Fibroblast of villous mesenchyme (primary cell): Measurements from ENCODE around the gene TMEM86B. TPM values are rescaled to one million over a fixed set of nuclear protein-coding genes. Genes with fewer than 3 reads are reported as not detected.

Source experiments
- DNase-seq: peaks from one replicate; pipeline ENCODE4 v3.0.0-alpha.2; 2010; ENCODE audit warnings: low read depth
- H3K4me3 ChIP-seq: 2 replicates; pipeline ENCODE4 v1.5.1; 2011; ENCODE audit warnings: low read depth, mild to moderate bottlenecking, low read length
- total RNA-seq: library from RNA; depleted of rRNA; stranded (reverse); fragments of >200 nt; gene quantifications from 2 replicates; pipeline ENCODE4 v1.2.3, GENCODE V29; 2012
- TF ChIP-seq, protein P1 (sequence below): IDR thresholded peaks from 2 replicates; pipeline ENCODE4 v1.5.1; 2012; ENCODE audit warnings: low read depth, mild to moderate bottlenecking, low read length; ENCODE audit not compliant: insufficient read depth

Gene TMEM86B
- total RNA-seq, 1 donor = 1.7 TPM

DNA sequence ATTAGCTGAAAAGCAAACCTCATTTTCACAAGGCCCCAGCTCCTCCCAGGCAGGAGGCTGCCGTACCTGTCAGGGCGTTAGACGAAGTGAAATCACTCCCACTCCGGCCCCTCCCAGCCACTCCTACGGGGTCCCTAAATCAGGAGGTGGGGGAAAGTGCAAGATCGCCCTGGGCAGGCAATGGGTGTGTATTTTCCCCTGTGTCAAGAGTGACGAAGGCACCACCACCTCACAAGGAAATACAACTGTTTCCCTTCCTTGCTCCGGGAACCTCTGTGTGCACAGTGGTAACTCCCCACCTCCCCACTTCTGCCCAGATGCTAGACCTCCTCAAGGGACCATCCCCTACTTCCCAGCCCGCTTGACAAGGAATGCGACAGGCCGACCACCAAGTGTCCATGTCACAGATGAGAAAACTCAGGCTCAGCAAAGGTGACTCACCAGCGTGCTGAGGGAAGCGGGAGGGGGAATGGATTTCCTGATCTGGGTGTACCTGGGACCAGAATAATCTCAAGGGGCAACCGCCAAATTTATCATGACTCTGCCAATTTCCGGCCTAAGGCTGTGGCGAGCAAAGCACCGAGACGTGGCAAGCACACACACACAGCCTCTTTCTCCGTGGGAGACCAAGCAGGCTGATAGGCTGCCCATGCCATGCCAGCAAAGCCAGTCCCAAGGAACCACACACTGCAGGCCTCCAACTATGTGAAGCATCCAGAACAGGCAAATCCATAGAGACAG is 22.9 kb upstream of the TMEM86B start:
- no peak for DNase-seq
- TF ChIP-seq, protein P1, sequence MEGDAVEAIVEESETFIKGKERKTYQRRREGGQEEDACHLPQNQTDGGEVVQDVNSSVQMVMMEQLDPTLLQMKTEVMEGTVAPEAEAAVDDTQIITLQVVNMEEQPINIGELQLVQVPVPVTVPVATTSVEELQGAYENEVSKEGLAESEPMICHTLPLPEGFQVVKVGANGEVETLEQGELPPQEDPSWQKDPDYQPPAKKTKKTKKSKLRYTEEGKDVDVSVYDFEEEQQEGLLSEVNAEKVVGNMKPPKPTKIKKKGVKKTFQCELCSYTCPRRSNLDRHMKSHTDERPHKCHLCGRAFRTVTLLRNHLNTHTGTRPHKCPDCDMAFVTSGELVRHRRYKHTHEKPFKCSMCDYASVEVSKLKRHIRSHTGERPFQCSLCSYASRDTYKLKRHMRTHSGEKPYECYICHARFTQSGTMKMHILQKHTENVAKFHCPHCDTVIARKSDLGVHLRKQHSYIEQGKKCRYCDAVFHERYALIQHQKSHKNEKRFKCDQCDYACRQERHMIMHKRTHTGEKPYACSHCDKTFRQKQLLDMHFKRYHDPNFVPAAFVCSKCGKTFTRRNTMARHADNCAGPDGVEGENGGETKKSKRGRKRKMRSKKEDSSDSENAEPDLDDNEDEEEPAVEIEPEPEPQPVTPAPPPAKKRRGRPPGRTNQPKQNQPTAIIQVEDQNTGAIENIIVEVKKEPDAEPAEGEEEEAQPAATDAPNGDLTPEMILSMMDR = no peak
- no peak overlapping the region for H3K4me3 ChIP-seq

DNA sequence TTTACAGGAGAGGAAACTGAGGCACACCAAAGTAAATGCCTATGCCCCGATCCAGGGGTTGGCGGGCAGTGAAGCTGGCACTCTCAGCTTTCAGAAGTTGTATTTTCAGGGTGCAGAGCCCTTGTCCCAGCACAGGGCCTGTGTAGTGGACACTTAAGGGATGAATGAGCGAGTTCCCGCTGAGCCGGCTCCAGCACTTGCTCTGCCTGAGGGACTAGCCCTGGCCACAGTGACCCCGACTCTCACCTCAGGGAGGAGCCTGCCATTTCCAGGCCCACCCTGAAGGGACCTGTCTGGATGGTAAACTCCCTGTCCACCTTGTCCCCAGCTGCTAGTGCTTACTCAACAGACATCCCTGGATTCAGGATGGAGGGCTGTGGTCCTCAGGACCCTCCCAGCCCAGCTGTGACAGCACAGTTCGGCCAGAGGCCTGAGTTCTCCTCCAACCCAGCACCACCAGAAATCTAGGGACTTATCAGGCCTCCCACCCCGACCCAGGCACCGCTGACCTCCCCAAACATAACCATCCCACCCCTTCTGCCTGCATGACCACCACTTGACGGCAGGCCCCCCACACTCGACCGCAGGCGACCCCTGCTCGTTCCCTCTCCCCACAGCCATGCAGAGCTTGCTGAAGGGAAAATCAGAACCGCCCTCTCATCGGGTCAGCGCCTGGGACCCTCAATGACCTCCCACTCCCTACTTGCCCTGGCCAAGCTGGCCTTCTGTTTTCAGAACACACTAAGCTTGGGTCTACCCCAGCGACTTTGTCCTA is 21.9 kb upstream of the TMEM86B start:
- TF ChIP-seq, protein P1 = no peak
- no peak overlapping the region for H3K4me3 ChIP-seq
- no peak for DNase-seq

DNA sequence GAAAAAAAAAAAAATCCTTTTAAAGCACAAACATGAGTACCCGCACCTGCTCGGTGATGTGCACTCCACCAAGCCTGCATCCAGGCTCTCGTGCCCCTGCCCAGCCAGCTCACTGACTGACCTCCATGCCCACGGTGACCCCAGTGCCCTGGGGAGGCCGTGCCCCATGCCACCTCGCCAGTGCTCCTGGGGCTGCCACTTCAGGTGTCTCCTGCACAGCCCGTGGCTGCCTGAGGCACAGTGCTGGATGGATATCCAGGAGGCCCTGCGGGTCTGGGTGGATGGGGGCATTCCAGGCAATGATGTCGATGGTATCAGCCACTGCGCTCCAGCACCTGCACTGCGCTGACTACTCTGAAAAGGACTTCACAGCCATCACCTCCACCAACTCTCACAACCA is 21.3 kb upstream of the TMEM86B start:
- H3K4me3 ChIP-seq = no peak overlapping the region
- DNase-seq = no peak
- TF ChIP-seq, protein P1 = no peak

DNA sequence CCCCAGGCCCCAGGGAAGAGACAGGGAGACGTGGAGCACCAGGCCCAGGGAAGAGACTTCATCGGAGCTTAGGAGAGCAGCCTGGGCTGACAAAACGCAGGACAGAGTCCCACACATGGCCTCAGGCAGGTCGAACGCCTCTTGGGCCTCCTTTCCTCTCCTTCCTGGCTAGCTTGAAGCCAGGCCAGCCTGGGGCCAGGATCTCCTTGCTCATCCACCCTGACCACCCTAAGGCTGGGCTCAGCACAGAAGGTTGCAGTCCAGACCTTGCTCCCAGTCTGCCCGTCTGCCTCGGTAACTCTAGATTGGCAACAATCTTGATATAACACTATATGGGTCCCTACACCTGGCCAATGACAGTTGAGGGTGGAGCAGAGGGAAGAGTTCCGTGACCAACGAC is 20.1 kb upstream of the TMEM86B start:
- H3K4me3 ChIP-seq = no peak overlapping the region
- no peak for DNase-seq
- TF ChIP-seq, protein P1 = no peak

DNA sequence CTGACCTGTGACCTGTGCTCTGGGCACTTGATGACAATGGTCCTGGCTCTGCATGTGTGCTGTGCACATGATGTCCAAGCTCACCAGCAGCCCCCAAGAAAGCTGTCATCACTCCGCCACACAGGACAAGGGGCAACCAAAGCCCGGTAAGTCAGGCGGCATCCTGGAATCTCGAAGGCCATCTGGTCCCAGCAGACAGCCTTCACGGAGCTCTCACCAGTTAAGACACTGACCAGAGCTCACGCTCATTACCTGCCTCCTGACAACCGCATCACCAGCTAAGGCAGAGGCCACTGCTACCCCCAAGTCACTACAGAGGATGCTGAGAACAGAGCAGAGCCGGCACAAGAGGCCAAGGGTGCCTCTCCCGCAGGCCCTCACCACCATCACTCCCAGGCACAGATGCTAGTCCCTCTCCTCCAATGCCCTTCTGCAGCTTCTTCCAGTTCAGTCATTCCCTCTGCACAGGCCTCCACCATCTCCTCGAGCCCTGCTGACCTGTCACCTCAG is 19.7 kb upstream of the TMEM86B start:
- TF ChIP-seq, protein P1 = no peak
- H3K4me3 ChIP-seq = no peak overlapping the region
- no peak for DNase-seq

DNA sequence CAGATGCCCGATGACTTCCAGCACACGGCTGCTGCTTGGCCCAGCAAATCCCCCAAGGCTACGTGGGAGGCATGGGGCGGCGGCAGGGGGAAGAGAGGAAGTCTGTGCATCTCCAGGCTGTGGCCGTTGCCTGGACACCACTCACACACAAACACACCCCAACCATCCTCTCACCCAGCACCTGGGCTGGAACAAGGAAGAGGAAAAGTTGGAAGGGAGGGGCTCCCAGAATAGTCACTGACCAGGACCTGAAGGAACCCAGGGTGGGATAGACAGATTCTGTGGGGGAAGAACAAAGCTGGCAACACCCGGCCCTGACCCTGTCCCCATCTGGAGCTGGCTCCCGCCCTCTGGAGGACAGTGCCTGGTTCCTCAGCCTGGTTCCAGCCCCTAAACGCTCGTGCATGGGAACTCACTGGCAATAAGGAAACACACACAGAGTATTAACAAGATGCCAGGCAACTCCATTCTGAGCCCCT is 19.1 kb upstream of the TMEM86B start:
- DNase-seq = peak; percentile 47
- no peak overlapping the region for H3K4me3 ChIP-seq
- TF ChIP-seq, protein P1 = no peak
